ENCODE data around the gene GALK1. TPM values are rescaled to one million over a fixed set of nuclear protein-coding genes. Genes with fewer than 3 reads are reported as not detected.

The GALK1 gene
- total RNA-seq, 1 donor from 2014 or later, result 101 TPM

- intact Hi-C loops (cut with DNase I), result no loop called here
- TF ChIP-seq, protein P1, sequence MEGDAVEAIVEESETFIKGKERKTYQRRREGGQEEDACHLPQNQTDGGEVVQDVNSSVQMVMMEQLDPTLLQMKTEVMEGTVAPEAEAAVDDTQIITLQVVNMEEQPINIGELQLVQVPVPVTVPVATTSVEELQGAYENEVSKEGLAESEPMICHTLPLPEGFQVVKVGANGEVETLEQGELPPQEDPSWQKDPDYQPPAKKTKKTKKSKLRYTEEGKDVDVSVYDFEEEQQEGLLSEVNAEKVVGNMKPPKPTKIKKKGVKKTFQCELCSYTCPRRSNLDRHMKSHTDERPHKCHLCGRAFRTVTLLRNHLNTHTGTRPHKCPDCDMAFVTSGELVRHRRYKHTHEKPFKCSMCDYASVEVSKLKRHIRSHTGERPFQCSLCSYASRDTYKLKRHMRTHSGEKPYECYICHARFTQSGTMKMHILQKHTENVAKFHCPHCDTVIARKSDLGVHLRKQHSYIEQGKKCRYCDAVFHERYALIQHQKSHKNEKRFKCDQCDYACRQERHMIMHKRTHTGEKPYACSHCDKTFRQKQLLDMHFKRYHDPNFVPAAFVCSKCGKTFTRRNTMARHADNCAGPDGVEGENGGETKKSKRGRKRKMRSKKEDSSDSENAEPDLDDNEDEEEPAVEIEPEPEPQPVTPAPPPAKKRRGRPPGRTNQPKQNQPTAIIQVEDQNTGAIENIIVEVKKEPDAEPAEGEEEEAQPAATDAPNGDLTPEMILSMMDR (IDR thresholded peaks at IDR 0.05), result no peak
- DNase-seq (ENCODE audit: low spot score in 2 of 2), result no peak
- Histone ChIP-seq H3K36me3 (peaks cover 52 to 55% of the 10 kb centered on the region in 2 donors), H3K4me1 (peaks cover 0 to 3% of the 10 kb centered on the region in 2 donors), H3K27ac (no peak overlapping the region), H3K27me3 (no peaks in the 10 kb centered on the region), H3K4me3 (no peak overlapping the region), H3K9me3 (no peaks in the 10 kb centered on the region)
These were observed 45.2 kb upstream of the GALK1 start for GRCh38 chr17:75810216-75810615.

DNA sequence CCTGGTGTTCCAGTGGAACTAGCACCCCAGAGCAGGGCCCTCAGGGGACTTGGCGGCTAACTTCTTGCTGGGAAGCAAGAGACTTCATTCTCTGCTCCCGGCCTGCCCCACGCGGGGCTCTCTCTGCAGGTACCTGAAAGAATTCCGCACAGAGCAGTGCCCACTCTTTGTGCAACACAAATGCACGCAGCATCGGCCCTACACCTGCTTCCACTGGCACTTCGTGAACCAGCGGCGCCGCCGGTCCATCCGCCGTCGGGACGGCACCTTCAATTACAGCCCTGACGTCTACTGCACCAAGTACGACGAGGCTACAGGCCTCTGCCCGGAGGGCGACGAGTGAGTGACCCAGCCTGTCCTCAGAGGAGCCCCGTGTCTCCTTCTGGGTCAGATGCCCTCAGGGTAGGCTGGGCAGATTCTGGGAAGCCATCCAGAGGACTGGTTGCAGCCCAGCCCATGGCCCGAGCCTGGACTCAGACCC is 44.7 kb upstream of the GALK1 start:
- H3K4me3 ChIP-seq, result no peak overlapping the region
- peak overlapping the region; percentile 4 to 40 for H3K27ac ChIP-seq
- H3K36me3 ChIP-seq, result peaks cover 48 to 49% of the 10 kb centered on the region in 2 donors
- TF ChIP-seq, protein P1 (IDR thresholded peaks at IDR 0.05), result no peak
- no peaks in the 10 kb centered on the region for H3K9me3 ChIP-seq
- DNase-seq (ENCODE audit: low spot score in 2 of 2), result no peak
- peaks cover 0 to 3% of the 10 kb centered on the region in 2 donors for H3K4me1 ChIP-seq
- intact Hi-C loops (cut with DNase I), result no loop called here
- no peaks in the 10 kb centered on the region for H3K27me3 ChIP-seq

GRCh38 chr17:75808905-75809621 is 44.1 kb upstream of the GALK1 start:
- Histone ChIP-seq H3K9me3 (no peaks in the 10 kb centered on the region), H3K4me3 (no peak overlapping the region), H3K27me3 (no peaks in the 10 kb centered on the region), H3K27ac (peak overlapping the region; percentile 58 to 62), H3K36me3 (peaks cover 42 to 45% of the 10 kb centered on the region in 2 donors), H3K4me1 (peaks cover 0 to 3% of the 10 kb centered on the region in 2 donors)
- TF ChIP-seq, protein P1 (IDR thresholded peaks at IDR 0.05), result no peak
- DNase-seq (ENCODE audit: low spot score in 2 of 2), result peak in 1 of 2 donors; percentile 83
- intact Hi-C loops (cut with DNase I), result no loop called here

GRCh38 chr17:75808549-75808904 is 43.5 kb upstream of the GALK1 start:
- H3K4me1 ChIP-seq, result peaks cover 0 to 3% of the 10 kb centered on the region in 2 donors
- TF ChIP-seq, protein P1 (IDR thresholded peaks at IDR 0.05), result no peak
- no peak overlapping the region for H3K4me3 ChIP-seq
- H3K36me3 ChIP-seq, result peaks cover 39 to 40% of the 10 kb centered on the region in 2 donors
- intact Hi-C loops (cut with DNase I), result no loop called here
- DNase-seq (ENCODE audit: low spot score in 2 of 2), result no peak
- H3K27ac ChIP-seq, result peak overlapping the region; percentile 58 to 62
- H3K27me3 ChIP-seq, result no peaks in the 10 kb centered on the region
- no peaks in the 10 kb centered on the region for H3K9me3 ChIP-seq

DNA sequence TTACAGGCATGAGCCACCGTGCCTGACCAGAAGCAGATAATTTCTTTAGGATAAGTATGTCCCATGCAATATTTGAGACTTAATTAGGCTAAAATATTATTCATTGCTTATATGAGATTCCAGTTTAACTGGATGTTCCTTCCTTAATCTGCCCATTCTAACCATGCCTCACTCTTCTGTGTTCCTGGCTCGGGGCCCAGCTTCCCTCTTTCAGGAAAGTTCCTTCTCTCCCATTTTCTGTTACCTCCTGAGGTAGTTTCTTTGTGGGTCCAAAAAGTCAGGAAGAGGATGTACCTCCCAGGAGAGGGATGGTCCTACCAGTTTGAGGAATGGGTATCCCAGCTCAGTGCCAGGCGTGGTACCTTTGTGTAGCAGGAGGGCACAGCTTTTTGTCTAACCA is 42.9 kb upstream of the GALK1 start:
- Histone ChIP-seq H3K36me3 (peaks cover 33% of the 10 kb centered on the region in 2 donors), H3K4me1 (peaks cover 0 to 3% of the 10 kb centered on the region in 2 donors), H3K27me3 (no peaks in the 10 kb centered on the region), H3K27ac (peak overlapping the region; percentile 58 to 62), H3K4me3 (no peak overlapping the region), H3K9me3 (no peaks in the 10 kb centered on the region)
- intact Hi-C loops (cut with DNase I), result no loop called here
- TF ChIP-seq, protein P1 (IDR thresholded peaks at IDR 0.05), result no peak
- no peak for DNase-seq (ENCODE audit: low spot score in 2 of 2)

All from ascending aorta (tissue), 2 donors.